Hepatic stellate cell (primary cell): ENCODE measurements around the gene CMSS1.

ENCODE experiments used
- DNase-seq: peaks from one replicate; pipeline ENCODE4 v3.0.0; 2011; ENCODE audit warnings: low spot score

Gene CMSS1

GRCh38 chr3:99817437-99818240, at the start of gene CMSS1:
TSS of gene CMSS1 (plus strand) at chr3:99817862.
- peak; percentile 82 for DNase-seq

GRCh38 chr3:99768126-99768525, 49.5 kb upstream of the CMSS1 start:
- DNase-seq = no peak

- DNase-seq = no peak
Measured at GRCh38 chr3:99768808-99769501, 48.7 kb upstream of the CMSS1 start.

GRCh38 chr3:99772171-99772570, 45.5 kb upstream of the CMSS1 start:
- no peak for DNase-seq

- no peak for DNase-seq
Measured at GRCh38 chr3:99772671-99773070, 45.0 kb upstream of the CMSS1 start.

- no peak for DNase-seq
Measured at GRCh38 chr3:99774467-99774866, 43.2 kb upstream of the CMSS1 start.

- no peak for DNase-seq
Measured at GRCh38 chr3:99776516-99777209, 41.0 kb upstream of the CMSS1 start.

GRCh38 chr3:99777210-99777549, 40.5 kb upstream of the CMSS1 start:
- no peak for DNase-seq

GRCh38 chr3:99777708-99778107, 40.0 kb upstream of the CMSS1 start:
- no peak for DNase-seq

GRCh38 chr3:99780749-99781148, 36.9 kb upstream of the CMSS1 start:
- DNase-seq = no peak

GRCh38 chr3:99781761-99782160, 35.9 kb upstream of the CMSS1 start:
- no peak for DNase-seq

GRCh38 chr3:99783011-99783573, 34.6 kb upstream of the CMSS1 start:
- peak; percentile 58 for DNase-seq

- DNase-seq = peak; percentile 28
Measured at GRCh38 chr3:99789011-99789721, 28.5 kb upstream of the CMSS1 start.

- DNase-seq = no peak
Measured at GRCh38 chr3:99794485-99794884, 23.2 kb upstream of the CMSS1 start.

- no peak for DNase-seq
Measured at GRCh38 chr3:99795573-99795972, 22.1 kb upstream of the CMSS1 start.

- no peak for DNase-seq
Measured at GRCh38 chr3:99799422-99799821, 18.2 kb upstream of the CMSS1 start.

- no peak for DNase-seq
Measured at GRCh38 chr3:99803297-99803696, 14.4 kb upstream of the CMSS1 start.

GRCh38 chr3:99805160-99805559, 12.5 kb upstream of the CMSS1 start:
- no peak for DNase-seq

GRCh38 chr3:99808163-99808794, 9.4 kb upstream of the CMSS1 start:
- DNase-seq = peak; percentile 41

- DNase-seq = no peak
Measured at GRCh38 chr3:99809565-99809964, 8.1 kb upstream of the CMSS1 start.

- no peak for DNase-seq
Measured at GRCh38 chr3:99810403-99810802, 7.3 kb upstream of the CMSS1 start.

GRCh38 chr3:99817047-99817436, 620 bp upstream of the CMSS1 start:
- no peak for DNase-seq
